PC-9 (cell line): ENCODE measurements around the gene IFNA1. TPM values are rescaled to one million over a fixed set of nuclear protein-coding genes. Genes with fewer than 3 reads are reported as not detected.
"Not testable (repeated sequence)": the region's sequence is repeated elsewhere in the genome, so short reads cannot be mapped to it uniquely, and the experiment has no call there.

Experiments
- BruUV-seq: library from RNA; stranded (reverse); fragments of 400-500 nt; replicated peaks from 2 replicates; lab custom pipeline; 2021; lab: Mats Ljungman, UMichigan
- CTCF ChIA-PET: fragments of 300-600 bp; sonication (Branson Sonifier 250); formaldehyde crosslinking; loops from one replicate; lab custom pipeline; 2022; ENCODE audit warnings: antibody characterized with exemption; lab: Charles Lee
- POLR2A ChIA-PET: fragments of 300-600 bp; sonication (Branson Sonifier 250); formaldehyde crosslinking; loops from one replicate; lab custom pipeline; 2022; ENCODE audit warnings: antibody characterized with exemption; ENCODE audit not compliant: unreplicated experiment; lab: Charles Lee
- DNase-seq, 2 experiments: peaks; one replicate each; pipeline versions ENCODE4 v3.0.0 to v3.0.0-alpha.2; 2015 to 2022; ENCODE audit warnings: mixed read lengths in 1 of 2
- H2AFZ ChIP-seq: fragments of 200-600 bp; sonication (generic); 2 replicates; pipeline ENCODE4 v1.8.1; 2017; ENCODE audit warnings: antibody characterized with exemption
- H3F3A ChIP-seq: fragments of 200-600 bp; sonication (generic); 2 replicates; pipeline ENCODE4 v1.8.1; 2017; ENCODE audit warnings: antibody characterized with exemption, mild to moderate bottlenecking, low read depth; ENCODE audit not compliant: insufficient read depth
- H3K27ac ChIP-seq: fragments of 200-600 bp; sonication (generic); 2 replicates; pipeline ENCODE4 v1.6.1; 2016; ENCODE audit warnings: mixed run types
- H3K27me3 ChIP-seq: fragments of 200-600 bp; sonication (generic); 2 replicates; pipeline ENCODE4 v1.6.1; 2016; ENCODE audit warnings: low read depth, mixed run types; ENCODE audit not compliant: insufficient read depth
- H3K36me3 ChIP-seq: fragments of 200-600 bp; sonication (generic); 2 replicates; pipeline ENCODE4 v1.6.1; 2016; ENCODE audit warnings: low read depth, mixed run types
- H3K4me1 ChIP-seq: fragments of 200-600 bp; sonication (generic); replicated peaks from 2 replicates; pipeline ENCODE4 v1.6.1; 2016; ENCODE audit warnings: mixed run types; ENCODE audit not compliant: insufficient read depth
- H3K4me2 ChIP-seq: fragments of 200-600 bp; sonication (generic); 2 replicates; pipeline ENCODE4 v1.6.1; 2017; ENCODE audit warnings: mixed run types
- H3K4me3 ChIP-seq: fragments of 200-600 bp; sonication (generic); 2 replicates; pipeline ENCODE4 v1.6.1; 2016; ENCODE audit warnings: mixed run types
- H3K79me2 ChIP-seq: fragments of 200-600 bp; sonication (generic); 2 replicates; pipeline ENCODE4 v1.6.1; 2017; ENCODE audit warnings: low read depth, mixed run types
- H3K9me2 ChIP-seq: fragments of 200-600 bp; sonication (generic); 2 replicates; pipeline ENCODE4 v1.8.1; 2017; ENCODE audit warnings: mild to moderate bottlenecking; ENCODE audit not compliant: insufficient read depth
- H3K9me3 ChIP-seq: fragments of 200-600 bp; sonication (generic); 2 replicates; pipeline ENCODE4 v1.8.1; 2016; ENCODE audit warnings: low read depth; ENCODE audit not compliant: insufficient read depth
- H4K20me1 ChIP-seq: fragments of 200-600 bp; sonication (generic); 2 replicates; pipeline ENCODE4 v1.8.1; 2017; ENCODE audit not compliant: insufficient read depth
- EZH2 ChIP-seq: fragments of 200-600 bp; sonication (generic); IDR thresholded peaks from 2 replicates; pipeline ENCODE4 v1.8.0; 2017; ENCODE audit warnings: antibody characterized with exemption, low read depth
- intact Hi-C: fragments of 100-400 bp; cut with micrococcal nuclease; formaldehyde crosslinking; loops from one replicate; pipeline ENCODE4 v1.10.0; 2022; ENCODE audit not compliant: unreplicated experiment
- total RNA-seq: library from RNA; stranded (reverse); gene quantifications from 2 replicates; pipeline ENCODE4 v1.2.3, GENCODE V29; 2021
- TF ChIP-seq, protein P1 (sequence below): fragments of 200-600 bp; sonication (generic); conservative IDR thresholded peaks from 2 replicates; pipeline ENCODE4 v1.6.1; 2017; ENCODE audit warnings: mixed run types, antibody characterized with exemption, mild to moderate bottlenecking, moderate library complexity

Gene IFNA1
- total RNA-seq, 1 experiment from 2014 or later = not detected

DNA sequence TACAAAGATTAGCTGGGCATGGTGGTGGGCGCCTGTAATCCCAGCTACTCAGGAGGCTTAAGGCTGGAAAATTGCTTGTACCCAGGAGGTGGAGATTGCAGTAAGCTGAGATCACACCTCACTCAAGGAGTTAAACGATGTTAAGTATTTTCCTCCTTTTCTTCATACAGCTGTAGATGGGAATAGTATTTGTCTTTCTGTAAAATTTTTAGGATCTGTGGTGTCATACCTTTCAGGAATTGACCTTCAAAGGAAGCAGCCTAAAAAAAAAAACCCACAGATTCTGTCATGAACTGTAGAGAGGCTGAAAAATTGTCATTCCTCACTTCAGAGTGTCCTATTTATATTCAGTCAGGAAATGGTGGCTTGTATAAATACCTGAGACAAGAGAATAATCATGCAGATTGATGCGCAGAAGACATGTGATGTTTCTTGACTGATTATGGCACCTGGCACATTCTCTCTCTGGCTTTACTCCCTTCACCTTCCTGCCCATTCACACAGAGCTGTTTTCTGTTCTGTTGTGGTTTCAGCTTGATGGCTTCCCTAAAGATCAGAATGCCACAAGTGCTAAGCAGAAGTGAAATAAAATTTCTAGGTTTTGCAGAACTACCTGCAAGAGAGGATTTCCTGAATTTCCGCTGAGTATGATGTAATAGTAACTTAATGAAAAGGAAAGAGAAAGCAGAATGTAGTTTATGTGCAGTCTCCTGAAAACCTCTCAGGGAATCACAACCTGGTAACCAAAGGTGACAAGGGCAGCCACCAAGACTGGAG, 3.8 kb downstream of the IFNA1 start:
- TF ChIP-seq, protein P1, sequence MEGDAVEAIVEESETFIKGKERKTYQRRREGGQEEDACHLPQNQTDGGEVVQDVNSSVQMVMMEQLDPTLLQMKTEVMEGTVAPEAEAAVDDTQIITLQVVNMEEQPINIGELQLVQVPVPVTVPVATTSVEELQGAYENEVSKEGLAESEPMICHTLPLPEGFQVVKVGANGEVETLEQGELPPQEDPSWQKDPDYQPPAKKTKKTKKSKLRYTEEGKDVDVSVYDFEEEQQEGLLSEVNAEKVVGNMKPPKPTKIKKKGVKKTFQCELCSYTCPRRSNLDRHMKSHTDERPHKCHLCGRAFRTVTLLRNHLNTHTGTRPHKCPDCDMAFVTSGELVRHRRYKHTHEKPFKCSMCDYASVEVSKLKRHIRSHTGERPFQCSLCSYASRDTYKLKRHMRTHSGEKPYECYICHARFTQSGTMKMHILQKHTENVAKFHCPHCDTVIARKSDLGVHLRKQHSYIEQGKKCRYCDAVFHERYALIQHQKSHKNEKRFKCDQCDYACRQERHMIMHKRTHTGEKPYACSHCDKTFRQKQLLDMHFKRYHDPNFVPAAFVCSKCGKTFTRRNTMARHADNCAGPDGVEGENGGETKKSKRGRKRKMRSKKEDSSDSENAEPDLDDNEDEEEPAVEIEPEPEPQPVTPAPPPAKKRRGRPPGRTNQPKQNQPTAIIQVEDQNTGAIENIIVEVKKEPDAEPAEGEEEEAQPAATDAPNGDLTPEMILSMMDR = no peak
- no peak for TF ChIP-seq EZH2
- POLR2A ChIA-PET = interaction anchor here (0.5 kb wide), 1 partner anchor 245 kb away, joined by 6 read pairs; no protein-coding TSS in a partner anchor
- CTCF ChIA-PET = no interaction called here

DNA sequence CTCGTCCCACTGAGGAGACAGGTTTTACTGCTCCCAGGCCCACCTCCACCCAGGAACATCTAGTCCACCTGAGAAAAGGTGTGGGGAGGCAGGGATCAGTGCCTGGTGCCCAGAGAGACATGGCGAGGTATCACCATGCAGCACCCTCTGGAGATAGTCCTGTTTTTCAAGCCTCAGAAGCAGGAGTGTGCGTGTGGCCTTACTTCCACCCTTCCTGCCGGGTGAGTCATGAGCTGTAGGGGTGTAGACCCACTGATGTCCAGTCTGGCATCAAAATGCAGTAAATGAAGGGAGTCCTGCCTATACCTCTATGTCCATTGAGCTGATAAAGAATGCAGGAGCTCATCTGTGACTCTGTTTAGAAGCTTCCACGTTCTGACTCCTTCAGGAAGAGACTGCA, 9.1 kb downstream of the IFNA1 start:
- DNase-seq, BruUV-seq, CTCF ChIA-PET: not testable (repeated sequence)

More for the DNA sequence above, 3.8 kb downstream of the IFNA1 start:
- H3K36me3 ChIP-seq = no peaks in the 10 kb centered on the region
- H4K20me1 ChIP-seq = no peaks in the 10 kb centered on the region
- H3K4me2 ChIP-seq = no peak overlapping the region
- no peaks in the 10 kb centered on the region for H3K27me3 ChIP-seq
- no peaks in the 10 kb centered on the region for H3K9me2 ChIP-seq
- no peaks in the 10 kb centered on the region for H3F3A ChIP-seq
- H3K4me1 ChIP-seq = no peaks in the 10 kb centered on the region
- H3K4me3 ChIP-seq = no peak overlapping the region
- H3K79me2 ChIP-seq = no peaks in the 10 kb centered on the region
- intact Hi-C loops = no loop called here
- no TSS peak for BruUV-seq
- H2AFZ ChIP-seq = no peak overlapping the region
- DNase-seq = no peak
- no peaks in the 10 kb centered on the region for H3K9me3 ChIP-seq
- H3K27ac ChIP-seq = no peak overlapping the region

DNA sequence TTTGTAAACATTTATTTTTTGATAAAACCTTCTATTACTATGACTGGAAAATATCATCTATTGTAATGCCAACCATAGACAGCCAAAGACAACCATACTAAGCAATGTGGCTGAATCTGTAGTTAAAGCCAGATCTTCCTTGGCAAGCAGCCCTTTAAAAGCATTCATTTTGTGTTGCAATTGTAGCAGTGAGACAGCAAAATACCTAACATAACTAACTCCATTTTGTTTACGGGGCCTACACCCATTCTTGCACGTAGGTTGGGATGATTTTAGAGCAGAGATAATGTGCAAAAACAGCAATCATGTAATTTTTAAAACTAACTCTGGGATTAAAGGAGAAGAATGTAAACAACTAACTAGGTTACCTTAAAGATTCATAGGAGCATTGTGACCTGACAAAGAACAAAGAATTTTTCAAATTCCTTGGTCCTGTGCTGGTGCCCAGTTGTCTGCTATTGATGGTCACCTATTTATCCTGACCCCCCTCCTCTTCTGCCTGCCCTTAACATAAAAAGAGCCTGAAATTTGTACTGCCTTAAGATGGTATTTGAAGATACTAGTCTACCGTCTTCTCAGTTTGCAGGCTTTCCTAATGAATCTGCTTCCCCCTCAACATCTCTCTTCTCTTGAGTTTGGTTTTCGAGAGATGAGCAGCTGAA, 10.6 kb downstream of the IFNA1 start:
- no TSS peak for BruUV-seq
- Histone ChIP-seq H4K20me1 (no peaks in the 10 kb centered on the region), H2AFZ (no peak overlapping the region), H3K27ac (no peak overlapping the region), H3K9me3 (no peaks in the 10 kb centered on the region), H3K36me3 (no peaks in the 10 kb centered on the region), H3K9me2 (no peaks in the 10 kb centered on the region), H3K27me3 (no peaks in the 10 kb centered on the region), H3K4me2 (no peak overlapping the region), H3K4me3 (no peak overlapping the region), H3K4me1 (peaks cover 14% of the 10 kb centered on the region), H3K79me2 (no peaks in the 10 kb centered on the region), H3F3A (no peaks in the 10 kb centered on the region)
- intact Hi-C loops = no loop called here
- TF ChIP-seq, protein P1 = no peak
- no peak for TF ChIP-seq EZH2
- no peak for DNase-seq
- ChIA-PET POLR2A (no interaction called here), CTCF (no interaction called here)

More for the DNA sequence above, 9.1 kb downstream of the IFNA1 start:
- H3K4me2 ChIP-seq, H3K4me1 ChIP-seq, POLR2A ChIA-PET, H4K20me1 ChIP-seq, H3K9me3 ChIP-seq, intact Hi-C loops, H3K27me3 ChIP-seq, H3K27ac ChIP-seq, H3K79me2 ChIP-seq, H3K36me3 ChIP-seq, H3K4me3 ChIP-seq, H3F3A ChIP-seq, H3K9me2 ChIP-seq, H2AFZ ChIP-seq: not testable (repeated sequence)
